Activated naive CD4-positive, alpha-beta T cell treated with anti-CD3 and anti-CD28 coated beads, Interleukin-2, amount 50 U/mL, for 72 hours (primary cell): ENCODE data around the gene FLAD1. TPM values are rescaled to one million over a fixed set of nuclear protein-coding genes. Genes with fewer than 3 reads are reported as not detected.

Experiments
- ATAC-seq, 2 donors: fragments of 150-1000 bp; cut with Tn5 transposase; 2 replicates each; pipeline ENCODE4 v1.10.0; 2021; ENCODE audit warnings: mild to moderate bottlenecking in 2 of 2, moderate library complexity in 2 of 2
- DNase-seq, 2 donors: peaks; one replicate each; pipeline ENCODE4 v3.0.0; 2021 to 2022; ENCODE audit warnings: low spot score in 2 of 2
- H3K27ac Mint-ChIP-seq, 2 donors: one replicate each; pipeline ENCODE4 v1.8.0; 2022; ENCODE audit warnings: mild to moderate bottlenecking in 2 of 2, mixed read lengths in 2 of 2
- H3K36me3 Mint-ChIP-seq, 2 donors: one replicate each; pipeline ENCODE4 v1.8.0; 2022; ENCODE audit warnings: mixed read lengths in 2 of 2
- H3K9me3 Mint-ChIP-seq, 2 donors: one replicate each; pipeline ENCODE4 v1.8.0; 2022; ENCODE audit warnings: mixed read lengths in 2 of 2
- total RNA-seq, 2 donors: library from RNA; stranded (reverse); gene quantifications; one replicate each; pipeline ENCODE4 v1.2.3, GENCODE V29; 2022

FLAD1 gene
- total RNA-seq, 2 donors from 2014 or later: 40.8 to 41.9 TPM

- DNase-seq (peak in 1 of 2 donors; percentile 47), ATAC-seq (peak in 1 of 2 donors; percentile 44)
- Mint-ChIP-seq H3K27ac (peak overlapping the region; percentile 76 to 86), H3K36me3 (peaks cover 20 to 29% of the 10 kb centered on the region in 2 donors), H3K9me3 (no peaks in the 10 kb centered on the region)
Observed at GRCh38 chr1:155012026-155012546, 28.9 kb downstream of the FLAD1 start.

GRCh38 chr1:155012776-155013602 is 29.8 kb downstream of the FLAD1 start:
- no peak for DNase-seq
- Mint-ChIP-seq H3K27ac (peak overlapping the region in 1 of 2 donors; percentile 76), H3K36me3 (peaks cover 20 to 29% of the 10 kb centered on the region in 2 donors)

GRCh38 chr1:155013632-155014031 is 30.5 kb downstream of the FLAD1 start:
- Mint-ChIP-seq H3K9me3 (no peaks in the 10 kb centered on the region), H3K27ac (no peak overlapping the region), H3K36me3 (peaks cover 20 to 29% of the 10 kb centered on the region in 2 donors)
- DNase-seq (no peak), ATAC-seq (no peak)

More at GRCh38 chr1:155012776-155013602, 29.8 kb downstream of the FLAD1 start:
- ATAC-seq: no peak
- H3K9me3 Mint-ChIP-seq: no peaks in the 10 kb centered on the region

- H3K27ac Mint-ChIP-seq: peak overlapping the region in 1 of 2 donors; percentile 74
- H3K36me3 Mint-ChIP-seq: peaks cover 17 to 24% of the 10 kb centered on the region in 2 donors
- H3K9me3 Mint-ChIP-seq: no peaks in the 10 kb centered on the region
- no peak for ATAC-seq
- no peak for DNase-seq
Observed at GRCh38 chr1:155014709-155015508, 31.8 kb downstream of the FLAD1 start.

DNA sequence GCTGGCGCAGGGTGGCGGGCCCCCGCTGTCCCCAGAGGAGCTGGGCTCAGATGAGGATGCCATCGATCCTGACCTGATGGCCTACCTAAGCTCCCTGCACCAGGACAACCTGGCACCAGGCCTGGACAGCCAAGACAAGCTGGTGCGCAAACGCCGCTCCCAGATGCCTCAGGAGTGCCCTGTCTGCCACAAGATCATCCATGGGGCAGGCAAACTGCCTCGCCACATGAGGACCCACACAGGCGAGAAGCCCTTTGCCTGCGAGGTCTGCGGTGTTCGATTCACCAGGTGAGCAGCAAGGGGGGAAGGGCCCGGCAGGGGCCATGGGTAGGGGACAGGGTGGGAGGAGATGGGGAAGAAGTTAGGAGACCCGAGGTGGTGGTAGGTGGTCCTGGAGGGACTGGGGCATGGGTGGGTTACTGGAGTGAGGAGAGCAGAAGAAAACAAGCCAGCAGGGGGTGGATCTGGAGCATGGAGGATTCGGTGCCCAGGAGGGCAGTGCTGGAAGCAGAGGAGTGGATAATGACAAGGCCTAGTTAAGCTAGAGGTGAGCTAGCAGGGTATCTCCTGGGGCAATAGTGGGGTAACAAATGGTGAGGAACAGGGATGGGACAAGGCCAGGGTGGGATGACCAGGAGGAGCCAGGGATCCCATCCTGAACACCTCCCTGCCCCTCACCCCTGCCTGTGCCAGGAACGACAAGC is 32.5 kb downstream of the FLAD1 start:
- H3K9me3 Mint-ChIP-seq: no peaks in the 10 kb centered on the region
- H3K36me3 Mint-ChIP-seq: peaks cover 15 to 19% of the 10 kb centered on the region in 2 donors
- peak in 1 of 2 donors; percentile 0 for ATAC-seq
- no peak for DNase-seq
- H3K27ac Mint-ChIP-seq: peak overlapping the region; percentile 72 to 74

- H3K9me3 Mint-ChIP-seq: no peaks in the 10 kb centered on the region
- peaks cover 10 to 15% of the 10 kb centered on the region in 2 donors for H3K36me3 Mint-ChIP-seq
- H3K27ac Mint-ChIP-seq: peak overlapping the region; percentile 74 to 93
- ATAC-seq (peak in 1 of 2 donors; percentile 13), DNase-seq (peak in 1 of 2 donors; percentile 70)
Observed at GRCh38 chr1:155016231-155016831, 33.2 kb downstream of the FLAD1 start.

DNA sequence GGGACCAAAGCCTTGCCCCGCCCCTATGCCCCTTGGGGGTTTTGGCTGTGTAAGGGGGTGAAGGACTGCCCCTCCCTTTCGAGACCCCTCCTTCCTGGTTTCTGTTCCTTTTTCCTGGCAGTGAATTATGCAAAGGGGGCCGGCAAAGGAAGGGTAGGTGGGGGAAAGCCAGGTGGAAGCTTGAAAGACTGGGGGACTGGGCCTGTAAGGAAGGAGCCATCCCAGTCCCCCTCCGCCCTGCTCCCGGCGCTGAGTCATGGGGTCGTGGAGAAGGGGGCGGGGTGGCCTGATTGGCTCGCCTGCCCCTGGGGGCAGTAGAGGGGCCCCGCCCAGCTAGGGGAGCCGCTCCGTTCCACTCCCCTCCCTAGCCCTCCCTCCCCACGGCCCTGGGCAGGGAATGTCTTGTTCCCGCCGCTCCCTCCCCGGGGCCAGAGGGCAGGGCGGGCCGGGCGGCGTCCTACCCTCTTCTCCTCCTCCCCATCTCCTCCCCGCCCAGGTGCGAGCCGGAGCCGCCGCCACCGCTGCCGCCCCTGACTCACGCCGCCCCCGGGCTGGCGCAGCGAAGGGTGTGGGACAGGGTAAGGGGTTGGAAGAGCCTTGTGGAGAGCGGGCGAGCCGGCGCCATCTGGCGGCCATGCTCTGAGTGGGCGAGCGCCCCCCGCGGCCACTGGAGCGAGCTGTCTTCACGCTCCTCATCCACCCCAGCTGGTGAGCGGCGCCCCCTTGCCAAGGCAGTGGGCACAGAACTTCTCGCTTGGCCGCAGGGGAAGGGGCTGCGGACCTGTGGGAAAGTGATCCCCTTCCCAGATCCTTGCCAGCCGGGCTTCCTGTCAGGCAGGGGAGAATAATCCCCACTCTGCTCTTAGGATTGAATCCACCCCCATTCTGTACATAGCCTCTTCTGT is 34.1 kb downstream of the FLAD1 start:
- H3K36me3 Mint-ChIP-seq: peaks cover 10 to 15% of the 10 kb centered on the region in 2 donors

DNA sequence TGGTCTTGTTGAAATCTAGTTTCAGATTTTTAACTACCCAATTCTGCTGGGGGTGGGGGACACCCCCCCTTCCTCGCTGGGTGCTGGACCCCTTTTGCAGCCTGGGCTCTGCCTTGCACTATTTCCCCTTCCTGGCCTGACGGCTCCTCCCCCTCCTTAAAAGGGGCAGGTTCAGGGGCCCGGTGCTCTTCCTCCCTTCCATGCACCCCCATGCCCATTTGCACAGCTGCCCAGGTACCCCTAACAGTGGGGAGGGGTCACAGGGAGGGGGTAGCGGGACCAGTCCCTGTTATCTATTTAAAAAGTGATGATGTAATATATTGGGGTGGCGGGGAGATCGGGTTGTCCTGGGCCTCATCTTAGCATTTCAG is 34.8 kb downstream of the FLAD1 start:
- no peaks in the 10 kb centered on the region for H3K9me3 Mint-ChIP-seq
- peak overlapping the region; percentile 44 to 55 for H3K27ac Mint-ChIP-seq
- peaks cover 10 to 12% of the 10 kb centered on the region in 2 donors for H3K36me3 Mint-ChIP-seq
- no peak for DNase-seq
- ATAC-seq: no peak

More for the DNA sequence above, 34.1 kb downstream of the FLAD1 start:
- peak overlapping the region; percentile 44 to 74 for H3K27ac Mint-ChIP-seq
- peak; percentile 93 for DNase-seq
- peak; percentile 87 to 93 for ATAC-seq
- H3K9me3 Mint-ChIP-seq: no peaks in the 10 kb centered on the region

DNA sequence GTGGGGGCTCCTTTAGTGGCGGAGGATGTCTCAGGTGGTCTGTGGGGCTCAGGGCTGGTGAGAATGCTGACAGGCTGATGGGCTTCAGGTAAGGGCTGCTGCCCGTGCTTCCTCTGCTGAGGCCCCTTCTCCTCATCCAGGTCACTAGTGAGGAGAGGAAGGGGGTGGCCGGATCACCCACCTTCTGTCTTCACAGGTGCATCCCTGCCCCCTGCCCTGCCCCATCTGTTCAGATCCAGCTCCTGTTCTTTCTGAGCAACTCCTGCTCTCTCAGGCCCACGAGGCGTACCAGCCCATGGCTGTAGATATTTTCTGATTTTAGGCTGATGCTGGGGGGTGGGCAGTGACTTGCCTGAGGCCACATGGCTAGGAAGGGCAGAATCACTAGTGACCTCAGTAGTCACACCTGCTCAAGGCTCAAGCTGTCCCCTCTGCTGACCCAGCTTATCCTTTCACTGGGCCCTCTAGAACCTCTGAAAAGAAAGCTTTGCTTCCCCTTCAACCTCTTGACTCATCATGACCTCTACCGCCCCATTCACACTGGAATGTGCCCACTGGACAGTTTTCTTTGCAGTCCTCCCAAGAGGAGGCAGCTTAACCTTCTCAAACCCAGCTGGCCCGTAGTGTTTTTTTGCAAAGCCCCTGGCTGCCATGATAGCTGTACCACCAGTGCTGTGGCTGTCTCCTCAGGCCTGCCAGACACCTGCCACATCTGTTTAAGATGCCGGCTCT is 35.6 kb downstream of the FLAD1 start:
- no peak for DNase-seq
- peaks cover 7 to 10% of the 10 kb centered on the region in 2 donors for H3K36me3 Mint-ChIP-seq
- H3K27ac Mint-ChIP-seq: peak overlapping the region; percentile 53 to 76
- no peak for ATAC-seq
- H3K9me3 Mint-ChIP-seq: no peaks in the 10 kb centered on the region

- H3K27ac Mint-ChIP-seq: peak overlapping the region; percentile 32 to 76
- no peak for ATAC-seq
- no peak for DNase-seq
- H3K9me3 Mint-ChIP-seq: no peaks in the 10 kb centered on the region
- H3K36me3 Mint-ChIP-seq: peaks cover 7 to 10% of the 10 kb centered on the region in 2 donors
Observed at GRCh38 chr1:155019377-155020245, 36.5 kb downstream of the FLAD1 start.

- H3K9me3 Mint-ChIP-seq: no peaks in the 10 kb centered on the region
- ATAC-seq: peak in 1 of 2 donors; percentile 15
- peaks cover 7 to 10% of the 10 kb centered on the region in 2 donors for H3K36me3 Mint-ChIP-seq
- no peak for DNase-seq
- peak overlapping the region in 1 of 2 donors; percentile 54 for H3K27ac Mint-ChIP-seq
Observed at GRCh38 chr1:155022136-155022926, 39.2 kb downstream of the FLAD1 start.

DNA sequence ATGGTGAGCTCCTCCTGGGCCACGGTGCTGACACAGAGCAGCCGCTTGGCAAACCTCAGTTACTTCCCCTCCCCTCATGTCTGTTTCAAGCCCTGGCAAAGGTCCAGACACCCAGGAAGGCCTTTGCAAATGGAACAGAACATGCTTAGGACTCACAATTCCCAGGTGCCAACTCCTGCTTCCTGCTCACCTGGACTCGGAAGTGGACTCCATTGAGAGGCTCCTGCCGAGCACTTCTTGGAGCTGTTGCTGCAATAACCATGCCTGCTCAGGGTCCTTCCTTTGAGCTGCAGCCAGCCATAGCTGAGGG is 39.7 kb downstream of the FLAD1 start:
- H3K9me3 Mint-ChIP-seq: no peaks in the 10 kb centered on the region
- peak overlapping the region; percentile 34 to 54 for H3K27ac Mint-ChIP-seq
- H3K36me3 Mint-ChIP-seq: peaks cover 7 to 10% of the 10 kb centered on the region in 2 donors
- no peak for DNase-seq
- ATAC-seq: no peak

GRCh38 chr1:155023627-155024026 is 40.5 kb downstream of the FLAD1 start:
- H3K9me3 Mint-ChIP-seq: no peaks in the 10 kb centered on the region
- H3K27ac Mint-ChIP-seq: peak overlapping the region in 1 of 2 donors; percentile 54
- H3K36me3 Mint-ChIP-seq: peaks cover 7 to 10% of the 10 kb centered on the region in 2 donors
- peak; percentile 11 to 25 for ATAC-seq
- DNase-seq: no peak
